Ishikawa (cell line): ENCODE measurements around the gene LRRC51.

Experiments
- CEBPB ChIP-seq: IDR thresholded peaks from 2 replicates; pipeline ENCODE4 v1.6.1; 2012
- CREB1 ChIP-seq: IDR thresholded peaks from 2 replicates; pipeline ENCODE4 v1.6.1; 2012; ENCODE audit warnings: low read depth
- EGR1 ChIP-seq: IDR thresholded peaks from 2 replicates; pipeline ENCODE4 v1.6.1; 2012
- EP300 ChIP-seq: IDR thresholded peaks from 2 replicates; pipeline ENCODE4 v1.6.1; 2012; ENCODE audit warnings: borderline replicate concordance
- FOXM1 ChIP-seq: IDR thresholded peaks from 2 replicates; pipeline ENCODE4 v1.6.1; 2012; ENCODE audit warnings: low read depth, borderline replicate concordance
- NFIC ChIP-seq: IDR thresholded peaks from 2 replicates; pipeline ENCODE4 v1.6.1; 2012
- RAD21 ChIP-seq: IDR thresholded peaks from 2 replicates; pipeline ENCODE4 v1.6.1; 2012; ENCODE audit warnings: low read depth
- TAF1 ChIP-seq: IDR thresholded peaks from 2 replicates; pipeline ENCODE4 v1.6.1; 2012; ENCODE audit warnings: low read depth, mild to moderate bottlenecking
- TCF12 ChIP-seq: IDR thresholded peaks from 2 replicates; pipeline ENCODE4 v1.6.1; 2012; ENCODE audit warnings: low read depth
- TEAD4 ChIP-seq: IDR thresholded peaks from 2 replicates; pipeline ENCODE4 v1.6.1; 2012
- YY1 ChIP-seq: IDR thresholded peaks from 2 replicates; pipeline ENCODE4 v1.6.1; 2012; ENCODE audit warnings: low read depth
- ZBTB7A ChIP-seq: IDR thresholded peaks from 2 replicates; pipeline ENCODE4 v1.6.1; 2012; ENCODE audit warnings: low read depth
- TF ChIP-seq, protein P1 (sequence below): IDR thresholded peaks from 2 replicates; pipeline ENCODE4 v1.6.1; 2012
- TF ChIP-seq, protein P2 (sequence below): IDR thresholded peaks from 2 replicates; pipeline ENCODE4 v1.6.1; 2012; ENCODE audit warnings: low read depth, mild to moderate bottlenecking
- TF ChIP-seq, protein P3 (sequence below): IDR thresholded peaks from 2 replicates; pipeline ENCODE4 v1.6.1; 2012

LRRC51 gene

DNA sequence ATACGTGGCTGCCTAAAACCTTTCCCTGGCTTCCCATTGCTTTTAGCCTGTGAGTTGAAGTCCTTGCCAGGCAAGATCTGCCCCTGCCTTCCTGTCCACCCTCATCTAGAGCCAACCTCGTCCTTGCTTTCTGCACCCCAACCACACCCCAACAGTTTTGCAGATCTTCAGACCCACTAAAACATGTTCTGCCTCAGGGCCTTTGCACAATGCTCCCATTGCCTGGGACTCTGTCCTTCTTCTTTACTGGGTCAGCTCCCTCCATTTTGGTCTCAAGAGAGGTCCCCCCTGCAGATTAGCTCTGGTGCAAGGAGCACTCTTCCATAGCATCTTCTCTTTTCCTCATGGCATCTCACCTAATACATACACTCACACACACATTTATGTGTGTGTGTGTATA, 40.3 kb downstream of the LRRC51 start:
- TF ChIP-seq NFIC = no peak
- TF ChIP-seq TEAD4 = no peak
- TF ChIP-seq YY1 = no peak

DNA sequence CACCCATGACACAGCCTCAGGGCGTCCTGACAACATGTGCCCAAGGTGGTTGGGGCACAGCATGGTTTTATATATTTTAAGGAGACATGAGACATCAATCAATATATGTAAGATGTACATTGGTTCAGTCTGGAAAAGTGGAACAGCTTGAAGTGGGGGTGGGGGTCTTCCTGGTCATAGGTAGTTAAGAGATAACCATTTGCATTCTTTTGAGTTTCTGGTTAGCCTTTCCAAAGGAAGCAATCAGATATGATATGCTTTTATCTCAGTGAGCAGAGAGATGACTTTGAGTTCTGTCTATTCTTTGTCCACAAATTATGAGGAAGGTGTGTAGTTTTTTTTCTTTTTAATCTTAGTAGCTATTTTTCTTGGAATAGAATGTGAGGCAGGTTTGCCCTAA, 42.0 kb downstream of the LRRC51 start:
- TF ChIP-seq, protein P1, sequence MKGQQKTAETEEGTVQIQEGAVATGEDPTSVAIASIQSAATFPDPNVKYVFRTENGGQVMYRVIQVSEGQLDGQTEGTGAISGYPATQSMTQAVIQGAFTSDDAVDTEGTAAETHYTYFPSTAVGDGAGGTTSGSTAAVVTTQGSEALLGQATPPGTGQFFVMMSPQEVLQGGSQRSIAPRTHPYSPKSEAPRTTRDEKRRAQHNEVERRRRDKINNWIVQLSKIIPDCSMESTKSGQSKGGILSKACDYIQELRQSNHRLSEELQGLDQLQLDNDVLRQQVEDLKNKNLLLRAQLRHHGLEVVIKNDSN = no peak
- TF ChIP-seq CEBPB (no peak), TAF1 (no peak), TCF12 (no peak), EGR1 (no peak), TEAD4 (no peak), NFIC (no peak), EP300 (no peak), ZBTB7A (no peak), YY1 (no peak)

DNA sequence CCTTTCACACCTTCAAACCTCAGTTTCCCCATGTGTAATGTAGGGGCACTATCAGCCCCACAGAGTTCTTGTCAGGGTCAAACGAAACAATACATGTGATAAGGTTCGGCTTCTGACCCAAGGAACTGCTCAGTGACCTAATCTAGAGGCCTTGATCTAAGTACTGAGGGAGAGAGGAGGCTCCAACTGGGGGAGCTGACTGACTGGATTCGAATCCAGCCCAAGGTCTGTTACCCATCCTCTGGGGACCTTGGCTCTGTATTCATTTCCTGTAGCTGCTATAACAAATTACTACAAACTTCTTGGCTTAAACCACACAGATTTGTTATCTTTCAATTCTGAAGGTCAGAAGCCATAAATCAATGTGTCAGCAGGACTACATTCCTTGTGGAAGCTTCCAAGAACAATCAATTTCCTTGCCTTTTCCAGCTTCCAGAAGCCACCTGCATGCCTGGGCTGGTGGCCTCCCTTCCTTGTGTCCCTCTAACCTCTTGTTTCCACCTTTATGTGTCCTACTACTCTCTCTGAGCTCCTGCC, 42.5 kb downstream of the LRRC51 start:
- TF ChIP-seq TEAD4 (no peak), TCF12 (no peak), FOXM1 (no peak), CEBPB (no peak), EP300 (no peak)
- TF ChIP-seq, protein P2, sequence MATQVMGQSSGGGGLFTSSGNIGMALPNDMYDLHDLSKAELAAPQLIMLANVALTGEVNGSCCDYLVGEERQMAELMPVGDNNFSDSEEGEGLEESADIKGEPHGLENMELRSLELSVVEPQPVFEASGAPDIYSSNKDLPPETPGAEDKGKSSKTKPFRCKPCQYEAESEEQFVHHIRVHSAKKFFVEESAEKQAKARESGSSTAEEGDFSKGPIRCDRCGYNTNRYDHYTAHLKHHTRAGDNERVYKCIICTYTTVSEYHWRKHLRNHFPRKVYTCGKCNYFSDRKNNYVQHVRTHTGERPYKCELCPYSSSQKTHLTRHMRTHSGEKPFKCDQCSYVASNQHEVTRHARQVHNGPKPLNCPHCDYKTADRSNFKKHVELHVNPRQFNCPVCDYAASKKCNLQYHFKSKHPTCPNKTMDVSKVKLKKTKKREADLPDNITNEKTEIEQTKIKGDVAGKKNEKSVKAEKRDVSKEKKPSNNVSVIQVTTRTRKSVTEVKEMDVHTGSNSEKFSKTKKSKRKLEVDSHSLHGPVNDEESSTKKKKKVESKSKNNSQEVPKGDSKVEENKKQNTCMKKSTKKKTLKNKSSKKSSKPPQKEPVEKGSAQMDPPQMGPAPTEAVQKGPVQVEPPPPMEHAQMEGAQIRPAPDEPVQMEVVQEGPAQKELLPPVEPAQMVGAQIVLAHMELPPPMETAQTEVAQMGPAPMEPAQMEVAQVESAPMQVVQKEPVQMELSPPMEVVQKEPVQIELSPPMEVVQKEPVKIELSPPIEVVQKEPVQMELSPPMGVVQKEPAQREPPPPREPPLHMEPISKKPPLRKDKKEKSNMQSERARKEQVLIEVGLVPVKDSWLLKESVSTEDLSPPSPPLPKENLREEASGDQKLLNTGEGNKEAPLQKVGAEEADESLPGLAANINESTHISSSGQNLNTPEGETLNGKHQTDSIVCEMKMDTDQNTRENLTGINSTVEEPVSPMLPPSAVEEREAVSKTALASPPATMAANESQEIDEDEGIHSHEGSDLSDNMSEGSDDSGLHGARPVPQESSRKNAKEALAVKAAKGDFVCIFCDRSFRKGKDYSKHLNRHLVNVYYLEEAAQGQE = no peak

DNA sequence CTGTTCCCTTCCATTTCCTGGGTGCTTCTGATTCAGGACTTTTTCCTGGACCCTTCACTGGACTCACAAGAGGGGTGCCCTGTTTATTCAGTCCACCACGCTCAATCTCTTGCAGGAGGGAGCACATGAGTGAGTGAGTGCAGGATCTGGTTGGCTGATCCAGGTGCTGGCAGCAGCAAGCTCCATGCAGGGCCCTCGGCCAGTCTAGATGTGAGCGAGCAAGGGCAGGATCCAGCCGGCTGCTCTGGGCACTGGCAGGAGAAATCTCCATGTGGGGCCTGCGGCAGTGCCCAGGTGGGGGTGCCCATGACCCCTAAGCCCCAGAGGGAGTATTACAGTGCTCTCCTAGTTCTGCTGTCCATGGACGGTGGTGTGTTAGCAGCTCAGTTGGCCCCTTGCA, 43.4 kb downstream of the LRRC51 start:
- TF ChIP-seq TCF12 = no peak
- no peak for TF ChIP-seq FOXM1
- TF ChIP-seq, protein P1 = no peak
- TF ChIP-seq NFIC = no peak
- TF ChIP-seq CREB1 = no peak
- no peak for TF ChIP-seq YY1
- no peak for TF ChIP-seq TAF1
- TF ChIP-seq EGR1 = no peak
- TF ChIP-seq ZBTB7A = no peak
- TF ChIP-seq, protein P2 = no peak
- no peak for TF ChIP-seq CEBPB
- no peak for TF ChIP-seq EP300
- no peak for TF ChIP-seq RAD21
- TF ChIP-seq, protein P3, sequence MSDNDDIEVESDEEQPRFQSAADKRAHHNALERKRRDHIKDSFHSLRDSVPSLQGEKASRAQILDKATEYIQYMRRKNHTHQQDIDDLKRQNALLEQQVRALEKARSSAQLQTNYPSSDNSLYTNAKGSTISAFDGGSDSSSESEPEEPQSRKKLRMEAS = no peak
- no peak for TF ChIP-seq TEAD4

DNA sequence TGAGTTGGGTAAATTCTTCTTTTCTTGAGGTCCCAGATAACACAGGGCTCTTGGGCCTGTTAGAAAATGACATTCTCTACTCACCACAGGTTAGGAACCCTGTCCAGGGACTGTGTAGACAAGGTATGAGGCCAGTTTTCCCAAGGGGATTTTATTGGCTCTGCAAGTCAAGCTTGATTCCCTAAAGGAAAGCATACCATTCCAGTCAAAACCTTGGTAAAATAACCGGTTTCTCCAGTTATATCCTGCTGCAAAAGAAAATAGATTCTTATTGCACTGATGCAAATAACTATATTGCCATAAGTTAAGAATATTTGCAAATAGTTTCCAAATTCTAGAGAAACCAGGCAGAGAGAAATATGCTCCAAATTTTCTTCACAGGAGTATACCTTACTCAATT, 45.3 kb downstream of the LRRC51 start:
- TF ChIP-seq CEBPB (no peak), CREB1 (no peak), RAD21 (no peak), EGR1 (no peak), YY1 (no peak), NFIC (no peak), FOXM1 (no peak), TCF12 (no peak), ZBTB7A (no peak), TAF1 (no peak)
- TF ChIP-seq, protein P3 = no peak
- TF ChIP-seq, protein P1 = no peak
- TF ChIP-seq, protein P2 = no peak
